HG03439 (cell line): ENCODE results near the gene SGTB.
A peak's percentile ranks its signal among the peaks of the same experiment; 100 is the strongest.
"Not testable (repeated sequence)": the region's sequence is repeated elsewhere in the genome, so short reads cannot be mapped to it uniquely, and the experiment has no call there.

Experiments used
- ATAC-seq: cut with Tn5 transposase; IDR thresholded peaks from one replicate; pipeline ENCODE4 v1.9.1; 2021; ENCODE audit warnings: mild to moderate bottlenecking, moderate library complexity; ENCODE audit not compliant: unreplicated experiment

The SGTB gene

DNA sequence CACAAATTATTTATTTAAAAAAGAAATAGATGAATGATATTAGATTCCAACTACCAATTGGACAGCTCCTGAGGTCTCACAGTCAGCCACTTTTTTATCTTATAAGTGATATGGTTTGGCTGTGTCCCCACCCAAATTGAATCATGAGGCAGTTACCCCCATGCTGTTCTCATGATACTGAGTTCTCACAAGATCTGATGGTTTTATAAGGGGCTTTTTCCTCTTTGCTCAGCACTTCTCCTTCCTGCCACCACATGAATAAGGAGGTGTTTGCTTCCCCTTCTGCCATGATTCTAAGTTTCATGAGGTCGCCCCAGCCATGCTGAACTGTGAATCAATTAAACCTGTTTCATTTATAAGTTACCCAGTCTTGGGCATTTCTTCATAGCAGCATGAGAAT lies 13.0 kb upstream of the SGTB start:
- no peak for ATAC-seq

DNA sequence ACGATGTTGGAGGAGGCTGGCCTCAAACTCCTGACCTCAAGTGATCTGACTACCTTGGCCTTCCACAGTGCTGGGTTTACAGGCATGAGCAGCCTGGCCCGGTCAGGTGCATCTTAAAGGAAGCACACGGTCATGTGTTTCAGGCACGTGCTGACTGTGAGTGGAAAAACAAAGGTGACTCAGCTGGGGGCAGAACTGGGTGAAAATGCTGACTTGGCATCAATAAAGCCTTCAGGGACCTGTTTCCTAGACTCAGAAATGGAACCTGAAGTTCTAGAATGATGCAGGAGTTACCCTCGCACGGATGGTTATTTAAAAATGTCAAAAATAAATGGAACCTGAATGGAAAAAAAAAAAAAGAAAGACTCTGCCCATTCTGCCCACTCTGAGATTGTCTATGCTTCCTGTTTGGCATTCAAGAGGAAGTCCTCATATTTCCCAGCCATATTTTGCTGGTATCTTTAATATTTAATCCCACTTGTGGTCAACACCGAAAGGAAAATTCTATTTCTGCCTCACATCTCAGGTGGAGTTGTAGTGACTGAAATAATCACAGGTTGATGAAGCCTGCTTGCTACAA lies 12.4 kb upstream of the SGTB start:
- not testable (repeated sequence) for ATAC-seq

DNA sequence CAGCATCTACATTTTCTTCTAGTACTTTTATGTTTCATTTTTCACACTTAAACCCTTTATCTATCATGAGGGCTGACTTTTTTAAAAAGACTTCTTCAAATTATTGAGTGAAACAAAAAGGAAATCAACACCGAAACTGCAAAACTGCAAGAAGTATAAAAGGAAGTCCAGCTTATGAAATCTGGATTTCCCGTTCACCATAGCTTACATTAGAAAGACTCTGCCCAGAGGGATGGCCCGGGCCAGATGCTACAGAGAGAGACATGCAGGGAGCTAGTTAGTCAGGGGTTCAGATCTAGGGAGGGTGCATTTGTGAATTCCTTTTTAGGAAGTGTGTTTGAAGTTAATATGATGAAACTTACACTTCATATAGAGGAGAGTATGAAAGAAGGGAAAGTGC lies 10.1 kb upstream of the SGTB start:
- not testable (repeated sequence) for ATAC-seq

DNA sequence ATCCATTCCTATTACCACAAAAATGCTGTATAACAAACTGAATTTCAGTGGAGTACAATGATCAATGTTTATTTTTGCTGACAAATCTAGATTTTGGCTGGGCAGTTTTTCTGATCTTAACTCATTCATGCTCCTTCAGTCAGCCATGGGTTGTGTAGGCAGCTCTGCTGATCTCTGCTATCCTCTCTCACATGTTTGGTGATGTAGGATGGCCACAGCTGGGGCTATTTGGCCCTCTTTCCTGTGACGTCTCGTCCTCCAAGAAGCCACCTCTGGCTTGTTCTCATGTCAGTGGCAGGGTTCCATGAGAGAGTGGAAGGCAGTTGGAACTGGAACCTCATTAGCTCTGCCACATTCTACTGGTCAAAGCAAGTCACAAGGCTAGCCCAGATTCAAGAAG lies 9.0 kb upstream of the SGTB start:
- ATAC-seq = no peak

DNA sequence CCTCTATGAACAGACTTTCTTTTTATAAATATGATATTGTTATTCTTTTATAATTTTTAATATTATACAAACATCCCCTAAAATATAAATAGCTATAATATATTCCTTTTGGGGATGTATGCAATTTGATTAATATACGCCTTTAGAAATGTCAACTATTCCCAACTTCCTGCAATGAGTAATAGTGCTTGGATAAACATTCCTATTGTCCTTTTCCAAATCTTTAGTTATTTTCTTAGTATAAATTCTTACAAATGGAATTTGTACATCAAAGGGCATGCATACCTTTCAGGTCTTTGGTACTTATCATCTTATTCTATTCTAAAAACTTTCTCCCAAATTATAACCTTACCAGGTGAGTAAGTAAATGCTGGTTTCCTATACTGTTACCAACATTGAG lies 6.3 kb upstream of the SGTB start:
- ATAC-seq = no peak

DNA sequence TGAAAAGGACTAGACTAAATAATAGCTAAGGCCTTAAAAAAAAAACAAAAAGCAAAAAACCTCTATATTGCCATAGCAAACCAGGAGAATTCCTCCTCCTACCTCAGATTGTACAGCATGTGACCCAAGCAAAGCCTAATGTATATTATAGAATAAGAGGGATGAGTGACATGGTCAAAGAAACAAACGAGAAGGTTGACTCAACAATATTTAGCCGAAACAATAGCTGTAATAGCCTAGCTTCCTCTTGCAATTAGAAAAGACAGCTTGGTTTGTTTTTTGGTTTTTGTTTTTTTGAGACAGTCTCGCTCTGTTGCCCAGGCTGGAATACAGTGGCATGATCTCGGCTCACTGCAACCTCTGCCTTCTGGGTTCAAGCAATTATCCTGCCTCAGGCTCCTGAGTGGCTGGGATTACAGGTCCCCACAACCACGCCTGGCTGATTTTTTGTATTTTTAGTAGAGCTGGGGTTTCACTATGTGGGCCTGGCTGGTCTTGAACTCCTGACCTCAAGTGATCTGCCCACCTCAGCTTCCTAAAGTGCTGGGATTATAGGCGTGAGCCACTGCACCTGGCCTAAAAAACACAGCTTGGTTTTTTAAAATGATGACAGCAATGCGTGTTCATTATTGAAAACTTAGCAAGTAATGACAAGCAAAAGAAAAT lies 5.7 kb upstream of the SGTB start:
- no peak for ATAC-seq

DNA sequence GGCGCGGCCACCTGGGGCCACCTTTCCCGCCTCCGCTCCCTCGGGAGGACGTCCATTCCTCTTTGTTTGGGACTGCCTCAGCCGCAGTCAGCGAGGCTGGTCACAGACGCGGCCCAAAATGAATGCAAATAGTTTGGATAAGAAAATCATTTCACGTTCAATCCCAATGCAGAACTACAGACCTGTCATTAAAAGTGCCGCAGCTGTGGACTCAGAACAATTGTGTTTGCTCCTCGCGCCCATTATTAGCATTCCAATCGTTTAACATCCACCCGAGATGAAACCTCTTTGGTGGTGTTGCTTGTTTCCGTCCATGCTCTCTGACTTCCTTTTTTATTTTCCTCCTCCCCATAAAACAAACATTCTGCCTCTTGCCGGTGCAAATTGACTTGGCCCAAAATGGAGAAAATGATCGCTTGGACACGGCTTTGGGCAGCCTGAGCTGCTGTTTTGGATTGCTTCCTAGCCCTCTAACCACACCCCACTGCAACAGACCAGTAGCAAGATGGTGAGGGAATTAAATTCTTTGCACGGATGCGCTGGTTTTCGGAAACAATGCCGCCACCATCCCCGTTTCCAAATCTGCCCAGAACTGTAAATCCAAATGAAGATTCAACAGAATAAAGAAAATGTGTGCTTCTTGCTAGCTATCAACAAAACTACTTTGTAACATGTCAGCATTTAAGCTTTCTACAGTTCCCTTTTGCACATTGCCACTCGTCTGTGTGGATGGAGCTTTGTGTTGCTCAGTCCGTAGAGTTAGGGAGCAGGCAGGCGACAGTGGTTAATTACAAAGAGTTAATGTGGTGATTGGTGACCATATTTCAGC lies 880 bp upstream of the SGTB start:
- ATAC-seq = no peak

DNA sequence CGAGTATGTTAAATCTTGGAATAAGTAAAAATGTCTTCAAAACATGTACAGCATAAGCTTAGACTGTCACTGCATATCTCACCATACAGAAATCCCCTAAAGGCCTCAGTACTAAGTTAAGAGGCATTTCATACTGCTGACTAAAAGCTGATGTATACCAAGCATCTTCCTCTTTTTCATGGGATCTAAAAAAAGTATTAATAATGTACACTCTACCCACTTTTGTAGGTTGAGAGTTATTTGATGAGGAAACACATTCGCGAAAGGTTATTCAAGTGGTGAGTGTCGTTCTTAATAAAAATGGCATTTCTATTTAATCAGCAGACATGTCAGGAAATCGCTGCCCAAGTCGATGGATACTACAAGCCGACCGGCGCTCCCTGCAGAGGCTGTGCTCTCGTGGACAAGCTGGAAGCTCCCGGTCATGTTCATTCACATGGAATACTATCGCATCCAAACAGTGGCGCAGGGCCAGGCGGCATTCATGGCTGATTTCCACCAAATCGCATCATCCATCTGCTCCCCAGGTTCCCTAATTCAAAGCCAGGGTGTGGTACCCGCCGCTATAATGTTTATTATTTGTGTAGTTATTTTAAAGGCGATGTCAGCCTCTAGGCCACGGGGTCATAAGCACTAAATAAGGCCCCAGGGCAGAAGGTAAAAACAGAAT lies 724 bp downstream of the SGTB start:
- ATAC-seq = peak; percentile 20

DNA sequence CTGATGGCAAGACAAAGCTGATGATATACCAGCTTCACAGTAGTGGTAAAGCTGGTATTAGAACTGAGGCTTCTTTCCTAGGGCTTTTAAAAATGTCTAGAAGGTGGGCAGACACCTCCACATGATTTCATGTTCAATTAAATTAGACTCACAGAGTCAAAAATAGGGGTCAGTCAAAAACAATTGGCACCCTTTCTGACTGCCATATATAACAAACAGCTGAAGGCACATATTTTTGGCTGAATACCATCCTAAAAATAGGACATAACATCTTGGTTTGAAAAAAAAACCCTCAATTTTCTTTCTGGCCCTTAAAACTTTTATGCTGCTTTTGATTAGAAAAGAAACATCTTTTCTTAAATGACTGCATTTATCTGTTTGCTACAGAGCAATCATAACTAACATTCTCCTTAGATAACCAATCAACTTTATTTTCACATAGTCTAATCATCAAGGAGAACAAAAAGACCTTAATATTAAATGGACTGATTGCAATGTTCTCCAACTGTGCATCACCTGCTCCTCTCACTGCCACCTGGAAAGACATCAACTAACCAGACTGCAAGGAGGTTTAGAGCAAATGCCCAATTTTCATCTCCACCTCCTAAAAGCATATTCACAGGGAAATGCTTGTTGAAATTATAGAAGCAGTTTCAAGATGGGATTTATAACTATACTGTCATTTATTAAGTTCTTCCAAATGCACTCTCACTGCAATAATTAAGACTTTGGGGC lies 3.2 kb downstream of the SGTB start:
- no peak for ATAC-seq

DNA sequence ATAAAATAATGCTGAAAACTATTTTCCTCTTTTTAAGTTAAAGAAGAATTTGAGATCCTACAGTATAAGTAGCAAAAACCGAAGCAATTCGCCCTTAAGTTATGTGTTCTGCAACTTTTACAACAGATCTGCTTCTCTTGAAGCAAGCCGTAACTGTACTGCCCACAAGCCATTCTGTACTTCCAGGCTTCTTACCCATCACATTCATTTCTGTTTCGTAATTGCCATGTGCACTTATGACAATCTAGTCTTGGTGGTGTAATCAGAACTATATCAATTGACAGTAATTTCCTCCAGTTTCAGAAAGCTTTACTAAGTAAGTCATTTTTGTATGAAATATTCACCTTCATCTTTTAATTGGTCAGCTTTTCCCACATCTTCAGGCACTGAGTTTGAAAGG lies 13.8 kb downstream of the SGTB start:
- no peak for ATAC-seq

DNA sequence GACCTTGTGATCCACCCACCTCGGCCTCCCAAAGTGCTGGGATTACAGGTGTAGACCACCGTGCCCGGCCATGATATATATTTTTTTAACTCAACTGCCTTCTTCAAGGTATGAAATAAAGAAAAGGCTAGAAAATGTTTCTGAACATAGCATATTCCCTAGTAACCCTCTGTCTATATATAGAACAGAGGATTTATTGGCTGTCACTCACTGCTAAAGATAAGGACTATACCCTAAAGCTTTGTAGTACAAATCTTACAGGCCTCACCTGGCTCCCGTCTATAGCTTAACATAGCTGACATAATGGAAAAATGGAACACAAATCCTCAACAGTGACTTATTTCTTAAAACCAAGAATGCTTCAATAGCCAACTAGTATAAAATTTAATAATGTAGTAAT lies 14.2 kb downstream of the SGTB start:
- no peak for ATAC-seq

DNA sequence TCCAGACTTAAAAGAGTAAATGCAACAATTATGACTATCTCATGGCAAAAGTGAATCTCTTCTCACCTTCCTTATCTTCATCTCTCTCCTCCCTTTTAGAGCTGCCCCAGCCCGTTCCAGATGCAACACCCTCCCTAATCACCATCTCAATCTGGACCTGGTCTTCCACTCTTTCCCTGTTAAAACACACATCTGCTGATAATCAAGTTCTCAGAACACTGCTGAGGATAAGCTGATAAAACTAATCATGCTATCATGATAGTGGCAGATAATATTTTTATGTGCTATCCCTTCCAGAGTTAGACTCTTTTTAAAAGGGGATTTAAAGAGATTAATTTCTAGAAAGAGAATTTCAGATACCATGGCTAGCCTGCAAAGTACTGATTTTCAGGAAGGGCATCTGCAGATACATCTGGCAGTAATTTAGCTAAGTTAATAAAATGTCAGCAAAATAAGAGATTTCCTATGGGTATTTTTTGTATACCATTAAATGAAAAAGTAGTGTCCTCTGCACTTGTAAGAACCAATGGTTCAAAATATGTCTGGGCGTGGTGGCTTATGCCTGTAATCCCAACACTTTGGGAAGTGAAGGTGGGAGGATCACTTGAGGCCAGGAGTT lies 17.2 kb downstream of the SGTB start:
- ATAC-seq = no peak

DNA sequence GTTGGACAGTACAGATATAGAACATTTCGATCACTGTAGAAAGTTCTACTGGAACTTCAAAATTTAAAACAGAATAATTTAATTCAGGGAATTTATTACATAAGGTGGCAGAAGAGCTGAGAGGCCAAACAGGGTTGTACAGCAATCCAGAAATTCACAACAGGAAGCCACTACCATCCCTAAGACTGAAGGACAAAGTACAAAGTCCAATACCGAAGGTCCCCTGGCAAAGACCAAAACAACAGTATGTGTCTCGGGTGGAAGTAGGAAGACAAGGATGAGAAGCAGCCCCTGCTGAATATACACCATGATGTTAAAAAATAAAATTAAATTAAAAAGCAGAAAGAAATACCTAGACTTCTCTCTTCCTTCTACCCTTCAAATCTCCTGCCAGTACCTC lies 19.9 kb downstream of the SGTB start:
- no peak for ATAC-seq

DNA sequence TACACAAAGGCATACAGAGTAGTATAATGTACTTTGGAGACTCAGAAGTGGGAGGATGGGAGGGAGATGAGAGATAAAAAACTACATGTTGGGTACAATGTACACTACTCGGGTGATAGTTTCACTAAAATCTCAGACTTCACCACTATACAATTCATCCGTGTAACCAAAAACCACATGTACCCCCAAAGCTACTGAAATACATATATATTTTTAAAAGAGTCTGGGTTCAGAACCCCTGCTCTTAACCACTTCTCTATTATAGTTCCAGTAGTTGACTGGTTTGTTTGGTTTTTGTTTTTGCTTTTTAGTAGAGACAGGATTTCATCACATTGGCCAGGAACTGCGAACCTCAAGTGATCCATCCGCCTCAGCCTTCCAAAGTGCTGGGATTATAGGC lies 22.6 kb downstream of the SGTB start:
- ATAC-seq = no peak

DNA sequence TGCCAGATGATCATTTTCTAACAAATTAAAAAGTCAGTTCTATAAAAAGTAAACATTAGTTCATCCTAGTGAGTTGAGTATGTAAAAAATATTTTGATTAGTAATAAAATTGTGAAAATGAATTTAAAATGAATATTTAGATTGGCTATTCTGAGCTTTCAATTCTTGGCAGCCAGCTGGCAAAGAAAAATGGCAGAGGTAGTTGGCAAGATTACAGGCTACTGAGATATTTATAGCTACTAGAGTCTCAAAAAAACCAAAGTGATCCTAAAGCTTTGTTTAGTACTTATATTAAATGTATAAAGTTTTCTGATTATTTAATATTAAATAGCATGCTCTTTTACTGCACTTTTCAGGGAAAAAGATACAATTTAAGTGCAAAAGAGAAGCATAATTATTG lies 25.0 kb downstream of the SGTB start:
- no peak for ATAC-seq

DNA sequence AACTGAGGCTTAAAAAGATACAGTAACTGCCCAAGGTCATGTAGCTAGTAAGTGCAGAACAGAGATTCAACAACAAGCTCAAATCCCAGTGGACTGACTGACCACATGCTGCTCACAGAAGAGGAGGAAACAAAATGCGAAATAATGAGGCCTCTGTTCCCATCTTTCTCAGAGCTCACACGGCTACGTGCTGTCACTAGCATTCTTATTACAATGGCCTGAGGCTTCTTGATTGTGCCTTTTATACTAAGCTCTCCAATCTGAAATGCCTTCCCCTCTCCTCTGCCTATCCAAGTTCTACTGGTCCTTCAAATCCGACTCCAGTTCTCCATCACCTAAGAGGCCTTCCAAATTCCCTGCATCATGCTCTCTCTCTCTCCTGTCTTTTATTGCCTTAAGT lies 26.0 kb downstream of the SGTB start:
- no peak for ATAC-seq

DNA sequence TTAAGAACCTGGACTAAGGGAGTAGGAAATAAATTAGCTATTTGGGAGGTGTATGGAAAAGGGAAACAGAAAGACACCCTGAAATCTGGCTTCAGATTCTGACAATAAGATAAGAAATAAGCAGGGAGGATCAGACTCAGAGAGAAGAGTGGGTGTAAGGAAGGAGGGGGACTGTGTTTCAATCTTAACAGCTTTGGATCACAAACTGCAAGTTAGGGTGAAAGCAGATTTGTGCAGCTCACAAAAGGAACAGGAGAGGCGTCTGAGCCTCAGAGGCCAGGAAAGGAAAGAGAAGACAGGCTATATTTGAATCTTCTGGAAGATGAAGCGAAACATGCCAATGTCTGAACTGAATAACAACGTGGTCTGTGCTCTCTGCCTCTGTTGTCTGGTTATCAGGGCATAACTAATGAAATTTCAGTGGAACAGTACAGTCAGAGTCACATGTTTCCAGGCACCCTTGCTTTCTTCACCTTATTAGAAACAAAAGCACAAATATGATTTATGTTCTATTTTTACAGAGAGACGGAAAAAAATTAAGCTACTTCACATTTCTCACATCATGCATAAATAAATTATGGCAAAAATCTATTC lies 26.6 kb downstream of the SGTB start:
- no peak for ATAC-seq

DNA sequence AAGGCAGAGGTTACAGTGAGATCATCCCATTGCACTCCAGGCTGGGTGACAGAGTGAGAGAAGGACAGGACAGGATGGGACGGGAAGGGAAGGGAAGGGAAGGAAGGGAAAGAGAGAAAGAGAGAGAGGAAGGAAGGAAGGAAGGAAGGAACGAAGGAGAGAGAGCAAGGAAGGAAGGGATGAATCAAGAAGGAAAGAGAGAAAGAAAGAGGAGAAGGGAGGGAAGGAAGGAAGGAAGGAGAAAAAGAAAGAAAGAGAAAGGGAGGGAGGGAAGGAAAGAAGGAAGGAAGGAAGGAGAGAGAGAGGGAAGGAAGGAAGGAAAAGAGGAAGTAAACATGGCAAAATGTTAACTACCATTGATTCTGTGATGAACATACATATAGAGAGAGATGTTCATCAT lies 28.8 kb downstream of the SGTB start:
- no peak for ATAC-seq

DNA sequence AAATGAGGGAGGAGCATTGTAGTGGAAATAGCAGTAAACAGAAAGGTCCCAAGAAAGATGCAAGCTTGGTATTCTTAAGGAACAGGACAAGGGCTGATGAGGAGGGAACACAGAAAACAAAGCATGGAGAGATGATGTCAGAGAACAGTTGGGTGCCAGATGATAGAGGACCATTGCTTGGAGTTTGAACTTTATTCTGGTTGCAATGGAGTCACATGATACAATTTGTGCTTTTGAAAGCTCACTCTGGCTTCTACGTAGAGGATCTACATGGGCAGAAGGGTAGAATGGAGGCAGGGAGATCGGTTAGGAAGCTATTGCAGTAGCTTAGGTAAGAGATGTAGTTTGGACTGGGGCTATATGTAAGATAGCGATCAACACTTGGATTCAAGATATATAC lies 39.8 kb downstream of the SGTB start:
- ATAC-seq = no peak

DNA sequence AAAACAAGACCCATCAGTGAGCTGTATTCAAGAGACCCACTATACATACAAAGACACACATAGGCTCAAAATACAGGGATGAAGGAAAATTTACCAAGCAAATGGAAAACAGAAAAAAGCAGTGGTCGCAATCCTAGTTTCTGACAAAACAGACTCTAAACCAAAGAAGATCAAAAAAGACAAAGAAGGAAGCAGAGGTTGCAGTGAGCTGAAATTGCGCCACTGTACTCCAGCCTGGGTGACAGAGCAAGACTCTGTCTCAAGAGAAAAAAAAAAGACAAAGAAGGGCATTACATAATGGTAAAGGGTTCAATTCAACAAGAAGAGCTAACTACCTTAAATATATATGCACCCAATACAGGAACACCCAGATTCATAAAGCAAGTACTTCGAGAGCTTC lies 45.9 kb downstream of the SGTB start:
- ATAC-seq = not testable (repeated sequence)
